ENCODE measurements around the gene SLBP.

Gene SLBP

GRCh38 chr4:1712216-1713002 is at the start of gene SLBP:
TSS of gene SLBP (minus strand) at chr4:1712319. CDS start at chr4:1712188, 131 bp downstream.
- DNase-seq (ENCODE audit: low spot score), result peak; percentile 97

DNA sequence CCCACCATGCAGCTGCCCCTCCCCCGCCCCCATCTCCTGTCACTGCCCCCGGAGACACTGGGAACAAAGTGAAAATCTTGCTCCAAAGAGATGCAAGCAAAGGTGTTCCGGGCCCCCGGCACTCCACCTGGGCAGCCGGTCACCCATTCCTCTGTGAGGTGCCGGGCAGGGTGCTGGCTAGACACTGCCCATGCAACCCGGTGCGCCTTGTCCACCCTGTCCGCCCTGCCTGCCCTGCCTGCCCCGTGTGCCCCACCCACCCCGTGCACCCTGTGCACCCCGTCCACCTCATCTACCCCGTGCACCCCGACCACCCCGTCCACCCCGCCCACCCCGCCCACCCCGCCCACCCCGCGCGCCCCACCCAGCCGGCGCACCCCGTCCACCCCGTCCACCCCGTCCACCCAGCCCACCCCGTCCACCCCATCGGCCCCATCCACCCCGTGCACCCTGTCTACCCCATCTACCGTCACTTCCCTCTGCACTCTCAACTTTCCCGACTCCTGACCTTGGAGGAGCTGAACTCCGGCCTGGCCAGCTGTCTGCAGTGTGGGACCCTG is 49.1 kb upstream of the SLBP start:
- no peak for DNase-seq (ENCODE audit: low spot score)

DNA sequence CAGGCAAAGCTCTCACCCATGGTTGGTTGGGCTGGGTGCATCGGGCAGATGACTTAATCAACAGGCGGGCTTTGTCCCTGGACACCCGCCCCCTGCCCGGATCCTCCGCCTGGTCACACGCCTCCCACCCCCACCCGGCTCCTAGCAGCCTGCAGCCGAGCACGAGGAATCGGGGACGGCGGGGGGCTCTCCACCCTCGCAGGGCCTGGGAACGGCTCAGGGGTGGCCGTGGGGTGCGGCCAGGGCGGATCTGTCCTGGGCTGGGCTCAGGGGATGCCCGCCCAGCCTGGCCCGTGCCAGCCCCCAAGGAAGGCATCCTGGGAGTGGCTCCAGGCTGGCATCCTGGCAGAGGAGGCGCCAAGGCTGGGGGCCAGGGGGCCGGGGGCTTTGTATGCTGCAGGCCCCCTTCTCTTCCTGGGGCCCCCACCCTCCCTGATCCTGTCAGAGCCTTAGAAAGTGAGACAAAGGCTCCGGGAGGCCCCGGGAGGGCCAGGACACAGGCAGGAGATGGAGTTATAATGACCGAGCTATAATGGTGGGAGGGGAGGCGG is 48.5 kb upstream of the SLBP start:
- DNase-seq (ENCODE audit: low spot score), result no peak

GRCh38 chr4:1759818-1760223 is 47.7 kb upstream of the SLBP start:
- DNase-seq (ENCODE audit: low spot score), result no peak

DNA sequence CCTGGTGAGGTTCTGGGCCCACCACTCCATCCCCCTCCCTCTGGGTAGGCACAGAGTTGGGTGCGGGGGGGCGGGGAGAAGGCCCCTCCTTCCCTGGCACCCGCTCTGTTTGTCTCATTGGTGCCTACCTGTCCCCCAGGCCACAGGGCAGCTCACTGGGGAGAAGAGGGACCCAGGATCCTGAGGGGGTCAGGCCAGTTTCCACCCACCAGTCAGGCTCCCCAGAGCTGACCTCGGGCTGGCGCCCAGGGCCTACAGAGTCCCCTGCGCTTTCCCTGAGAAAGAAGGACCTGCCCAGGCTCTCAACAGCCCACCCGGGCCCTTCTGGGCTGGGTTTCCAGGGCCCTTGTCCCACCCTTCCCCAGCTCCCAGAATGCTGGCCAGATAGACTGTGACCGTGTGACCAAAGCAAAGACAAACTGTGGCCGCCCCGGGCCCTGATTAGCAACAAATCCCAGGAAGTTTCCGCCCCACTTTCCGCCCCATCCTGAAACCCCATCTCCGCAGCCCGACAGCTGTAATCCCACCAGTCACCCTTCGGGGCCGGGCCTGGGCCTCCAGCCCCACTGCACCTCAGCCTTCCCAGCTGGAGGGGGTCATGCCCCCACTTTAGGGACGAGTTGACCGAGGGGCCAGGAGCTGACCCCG is 47.2 kb upstream of the SLBP start:
- no peak for DNase-seq (ENCODE audit: low spot score)

GRCh38 chr4:1758306-1759121 is 46.4 kb upstream of the SLBP start:
- DNase-seq (ENCODE audit: low spot score), result no peak

DNA sequence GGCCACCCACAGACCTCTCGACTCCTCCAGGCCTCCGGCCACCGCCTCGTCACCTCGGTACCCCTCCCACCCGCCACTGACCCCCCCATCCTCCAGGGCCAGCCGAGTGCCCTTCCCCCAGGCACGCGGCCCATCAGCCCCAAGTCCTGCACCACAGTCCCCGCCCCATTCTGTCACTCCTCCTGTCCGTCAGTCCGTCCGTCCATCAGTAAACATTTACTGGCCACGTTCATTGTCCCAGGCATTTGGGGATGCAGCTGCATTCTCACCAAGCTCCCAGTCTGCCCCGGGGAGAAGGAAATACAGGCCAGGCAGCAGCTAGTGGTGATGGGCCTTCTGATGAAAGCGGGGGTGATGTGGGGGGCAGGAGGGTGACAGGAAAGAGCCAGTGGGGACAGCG is 45.7 kb upstream of the SLBP start:
- no peak for DNase-seq (ENCODE audit: low spot score)

GRCh38 chr4:1756893-1757779 is 45.0 kb upstream of the SLBP start:
- no peak for DNase-seq (ENCODE audit: low spot score)

GRCh38 chr4:1756079-1756478 is 44.0 kb upstream of the SLBP start:
- no peak for DNase-seq (ENCODE audit: low spot score)

DNA sequence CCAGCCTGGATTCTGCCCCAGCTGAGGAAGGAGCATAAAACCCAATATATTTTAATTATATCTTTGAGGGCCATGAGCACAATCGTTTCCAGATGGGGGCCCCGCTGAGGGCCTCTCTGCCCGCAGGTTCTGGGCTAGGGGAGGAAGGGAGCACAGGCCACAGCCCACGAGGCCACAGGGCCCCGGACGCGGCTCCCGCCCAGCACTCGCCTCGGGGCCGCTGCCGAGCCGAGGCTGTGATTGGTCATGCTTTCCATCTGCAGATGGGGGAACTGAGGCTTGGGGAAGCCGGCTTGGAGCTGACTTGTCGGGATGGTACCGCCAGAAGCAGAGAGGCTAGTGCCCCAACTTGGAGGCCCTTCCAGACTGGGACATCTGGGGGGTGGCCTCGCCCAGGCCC is 43.2 kb upstream of the SLBP start:
- no peak for DNase-seq (ENCODE audit: low spot score)

DNA sequence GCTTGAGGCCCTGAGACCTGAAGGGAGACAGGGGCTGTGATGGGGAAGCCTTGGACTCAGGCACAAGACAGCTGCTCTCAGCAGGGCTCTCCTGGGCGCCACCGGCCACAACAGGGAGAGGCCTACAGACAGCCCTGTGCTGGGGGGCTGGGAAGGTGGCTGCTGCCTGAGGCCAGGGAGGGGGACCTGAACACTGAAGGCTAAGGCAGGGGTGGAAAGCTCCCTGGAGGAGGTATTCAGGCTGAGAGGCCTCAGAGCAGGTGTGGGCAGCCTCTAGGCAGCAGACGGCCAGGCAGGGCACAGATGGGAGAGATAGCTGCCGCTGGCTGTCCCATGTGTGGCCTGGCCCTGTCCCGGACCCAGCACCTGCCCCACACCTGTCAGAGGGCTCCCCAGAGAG is 42.2 kb upstream of the SLBP start:
- DNase-seq (ENCODE audit: low spot score), result no peak

GRCh38 chr4:1753697-1754311 is 41.7 kb upstream of the SLBP start:
- DNase-seq (ENCODE audit: low spot score), result no peak

GRCh38 chr4:1753294-1753696 is 41.2 kb upstream of the SLBP start:
- DNase-seq (ENCODE audit: low spot score), result no peak

GRCh38 chr4:1752284-1753041 is 40.3 kb upstream of the SLBP start:
- DNase-seq (ENCODE audit: low spot score), result no peak

GRCh38 chr4:1751919-1752283 is 39.8 kb upstream of the SLBP start:
- DNase-seq (ENCODE audit: low spot score), result no peak

- no peak for DNase-seq (ENCODE audit: low spot score)
Measured at GRCh38 chr4:1751155-1751918, 39.2 kb upstream of the SLBP start.

DNA sequence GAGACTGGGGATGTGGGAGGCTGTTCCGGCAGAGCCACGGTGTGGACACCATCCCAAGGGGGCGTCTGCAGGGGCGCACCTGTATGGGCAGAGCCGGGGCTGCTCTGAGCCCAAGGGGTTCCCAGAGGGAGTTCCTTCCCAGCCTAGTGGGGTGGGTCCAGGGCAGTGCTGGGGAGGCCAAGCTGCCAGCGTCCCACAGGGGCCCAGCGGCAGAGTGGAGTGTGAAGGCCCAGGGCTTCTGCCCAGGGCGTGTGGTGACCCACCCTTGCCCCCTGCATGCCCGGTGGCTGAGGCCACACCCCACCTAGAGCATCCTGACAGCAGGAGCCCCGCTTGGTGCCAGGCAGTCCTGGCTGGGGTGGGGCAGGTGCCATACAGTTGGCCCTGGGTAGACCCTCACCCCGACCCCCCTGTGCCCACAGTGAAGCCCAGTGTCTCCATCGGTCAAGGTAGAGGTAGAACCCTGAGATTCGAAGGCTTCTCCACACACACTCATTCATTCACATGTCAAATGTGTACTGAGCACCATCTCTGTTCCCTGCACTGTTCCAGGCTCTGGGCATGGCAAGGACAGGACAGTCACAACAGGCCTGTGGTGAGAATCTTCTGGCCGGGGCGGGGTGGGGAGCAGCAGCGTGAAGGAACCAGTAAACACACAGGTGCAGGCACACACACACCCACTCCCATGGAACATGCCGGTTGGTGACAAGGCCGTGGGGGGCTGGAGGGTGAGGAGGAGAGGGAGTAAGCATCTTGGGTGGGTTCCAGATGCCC is 38.4 kb upstream of the SLBP start:
- no peak for DNase-seq (ENCODE audit: low spot score)

- no peak for DNase-seq (ENCODE audit: low spot score)
Measured at GRCh38 chr4:1749826-1750225, 37.7 kb upstream of the SLBP start.

- no peak for DNase-seq (ENCODE audit: low spot score)
Measured at GRCh38 chr4:1749370-1749769, 37.3 kb upstream of the SLBP start.
